GM12873 (cell line): Measurements from ENCODE around the gene TIMM21.

ENCODE experiments used
- TF ChIP-seq, protein P1 (sequence below): IDR thresholded peaks from 2 replicates; pipeline ENCODE4 v1.5.1; 2012; ENCODE audit warnings: low read depth, mild to moderate bottlenecking, moderate library complexity, low read length, control low read depth; ENCODE audit not compliant: insufficient read depth; ENCODE audit errors: missing control alignments

The TIMM21 gene

DNA sequence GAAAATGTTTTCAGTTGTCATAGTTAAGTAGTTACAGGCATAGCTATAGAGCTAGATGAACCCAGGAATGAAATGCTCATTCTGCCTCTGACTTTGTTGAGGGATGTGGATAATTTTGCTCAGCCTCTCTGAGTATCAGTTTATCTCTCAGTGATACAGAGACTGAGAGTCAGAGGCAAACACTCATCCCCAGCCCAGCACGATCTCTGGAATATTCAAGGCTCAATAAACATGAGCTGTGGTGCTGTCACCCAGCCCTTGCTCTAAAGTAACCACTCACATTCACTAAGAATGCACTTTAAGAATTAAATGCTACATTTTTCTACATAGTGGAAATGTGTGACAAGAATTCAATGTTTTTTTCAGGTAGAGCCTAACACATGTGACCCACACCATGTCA is 30.6 kb downstream of the TIMM21 start:
- TF ChIP-seq, protein P1, sequence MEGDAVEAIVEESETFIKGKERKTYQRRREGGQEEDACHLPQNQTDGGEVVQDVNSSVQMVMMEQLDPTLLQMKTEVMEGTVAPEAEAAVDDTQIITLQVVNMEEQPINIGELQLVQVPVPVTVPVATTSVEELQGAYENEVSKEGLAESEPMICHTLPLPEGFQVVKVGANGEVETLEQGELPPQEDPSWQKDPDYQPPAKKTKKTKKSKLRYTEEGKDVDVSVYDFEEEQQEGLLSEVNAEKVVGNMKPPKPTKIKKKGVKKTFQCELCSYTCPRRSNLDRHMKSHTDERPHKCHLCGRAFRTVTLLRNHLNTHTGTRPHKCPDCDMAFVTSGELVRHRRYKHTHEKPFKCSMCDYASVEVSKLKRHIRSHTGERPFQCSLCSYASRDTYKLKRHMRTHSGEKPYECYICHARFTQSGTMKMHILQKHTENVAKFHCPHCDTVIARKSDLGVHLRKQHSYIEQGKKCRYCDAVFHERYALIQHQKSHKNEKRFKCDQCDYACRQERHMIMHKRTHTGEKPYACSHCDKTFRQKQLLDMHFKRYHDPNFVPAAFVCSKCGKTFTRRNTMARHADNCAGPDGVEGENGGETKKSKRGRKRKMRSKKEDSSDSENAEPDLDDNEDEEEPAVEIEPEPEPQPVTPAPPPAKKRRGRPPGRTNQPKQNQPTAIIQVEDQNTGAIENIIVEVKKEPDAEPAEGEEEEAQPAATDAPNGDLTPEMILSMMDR = no peak

DNA sequence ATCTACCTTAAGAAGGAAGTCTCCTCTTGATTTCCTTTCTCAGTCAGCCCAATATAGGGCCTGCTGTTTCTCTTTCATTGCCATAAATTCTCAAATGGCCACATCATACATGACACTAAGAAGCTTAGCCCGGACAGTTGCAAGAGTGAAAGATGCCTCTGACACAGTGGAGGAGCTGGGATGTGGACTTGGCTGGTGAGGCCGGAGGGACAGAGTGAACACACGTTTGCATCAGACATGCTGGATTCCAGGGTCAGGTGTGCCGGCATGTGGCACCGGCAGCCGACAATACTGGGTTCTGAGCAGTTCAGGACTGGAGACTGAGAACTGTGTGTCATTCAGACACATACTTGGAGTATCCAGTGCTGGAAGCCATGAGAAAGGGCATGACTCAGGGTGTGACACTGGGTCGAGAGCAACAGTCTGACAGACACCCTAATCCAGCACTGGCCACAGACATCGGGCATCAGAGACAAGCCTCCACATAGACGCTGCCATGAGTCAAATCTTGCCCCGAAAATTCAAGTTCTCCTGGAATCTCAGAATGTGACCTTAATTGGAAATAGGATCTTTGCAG is 31.4 kb downstream of the TIMM21 start:
- TF ChIP-seq, protein P1 = no peak

DNA sequence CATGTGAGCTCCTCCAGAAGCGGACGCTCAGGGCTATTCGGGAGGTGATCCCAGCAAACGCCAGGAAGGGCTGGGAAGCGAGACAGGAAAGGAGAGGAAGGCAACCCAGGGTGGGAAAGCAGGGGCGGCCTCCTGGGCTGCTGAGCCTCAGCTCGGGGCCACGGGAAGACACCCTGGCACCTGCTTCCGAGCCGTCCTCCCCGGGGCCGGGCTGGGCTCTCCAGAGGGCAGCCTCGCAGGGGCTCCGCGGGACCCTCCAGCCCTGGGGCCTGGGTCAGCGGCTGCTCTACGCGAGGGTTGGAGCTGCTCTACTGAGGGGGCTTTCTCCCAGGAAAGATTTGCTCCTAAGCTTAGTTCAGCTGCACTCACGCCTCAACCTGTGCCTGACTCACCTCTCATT is 34.0 kb downstream of the TIMM21 start:
- TF ChIP-seq, protein P1 = no peak

DNA sequence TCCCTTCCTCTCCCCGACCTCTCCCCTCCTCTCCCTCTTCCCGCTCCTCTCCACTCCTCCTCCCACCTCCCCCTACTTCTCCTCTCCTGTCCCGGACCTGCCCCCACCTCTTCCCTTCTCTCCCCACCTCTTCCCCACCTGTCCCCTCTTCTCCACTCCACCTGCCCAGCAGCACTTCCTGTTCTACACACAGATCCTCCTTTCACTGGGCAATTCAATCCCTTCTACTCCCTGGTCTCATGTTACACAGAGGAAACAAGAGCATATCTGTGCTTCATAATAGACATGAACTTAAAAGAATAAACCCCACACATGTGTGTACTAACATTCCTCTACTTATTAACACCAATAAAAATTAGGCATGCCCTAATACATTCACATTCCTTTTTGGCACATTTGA is 34.8 kb downstream of the TIMM21 start:
- TF ChIP-seq, protein P1 = no peak

DNA sequence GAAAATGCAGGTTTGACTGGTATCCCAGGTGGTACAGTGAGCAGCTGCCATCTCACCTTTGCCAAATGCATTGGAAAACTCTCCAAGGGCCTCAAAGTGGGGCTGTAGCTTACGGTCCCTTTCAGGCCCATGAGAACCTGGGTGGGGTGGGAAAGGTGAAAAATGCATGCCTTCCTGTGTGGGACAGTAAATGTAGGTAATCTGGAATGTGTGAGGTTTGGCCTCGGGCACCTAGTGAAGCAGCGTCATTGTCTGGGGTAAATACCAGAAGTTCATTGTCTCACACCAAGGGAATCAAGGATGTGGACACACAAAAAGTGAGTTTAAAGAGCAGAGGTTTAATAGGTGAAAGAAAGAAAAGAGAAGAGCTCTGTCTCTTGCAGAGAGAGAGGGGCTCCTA is 36.6 kb downstream of the TIMM21 start:
- TF ChIP-seq, protein P1 = no peak

DNA sequence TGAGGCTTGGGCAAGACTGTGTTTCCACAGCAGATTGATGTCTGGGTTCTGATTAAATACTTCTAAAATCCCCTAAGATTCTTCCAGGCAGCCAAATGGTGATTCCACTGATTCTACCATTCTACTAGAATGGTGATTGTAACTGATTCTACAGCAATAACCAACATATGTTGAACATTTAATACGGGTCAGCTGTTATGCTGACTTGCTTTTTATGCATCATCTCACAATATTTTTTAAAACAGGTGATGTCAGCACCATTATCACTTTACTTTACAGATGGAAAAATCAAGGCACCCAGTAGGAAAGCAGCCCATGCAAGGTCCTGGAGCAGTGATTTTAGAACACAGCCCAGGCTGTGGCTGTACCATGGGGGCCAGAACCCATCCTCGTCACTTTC is 37.5 kb downstream of the TIMM21 start:
- TF ChIP-seq, protein P1 = no peak

DNA sequence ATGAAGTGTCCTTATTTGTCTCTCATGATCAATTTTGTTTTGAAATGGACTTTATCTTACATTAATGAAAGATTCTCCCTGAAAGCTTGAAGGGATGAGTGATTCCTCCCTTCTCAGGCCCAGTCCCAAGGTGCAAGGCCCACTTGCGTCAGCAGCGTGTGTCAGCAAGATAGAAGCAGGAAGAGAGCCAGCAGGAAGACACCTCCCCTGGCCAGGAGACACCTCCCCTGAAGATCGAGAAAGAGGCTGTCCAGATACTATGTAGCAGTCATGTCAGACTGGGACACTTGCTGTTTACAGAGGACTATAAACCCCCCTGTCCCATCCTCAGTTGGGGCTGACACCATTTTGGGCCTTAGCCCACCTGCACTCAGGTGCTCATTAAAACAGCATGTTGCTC is 38.3 kb downstream of the TIMM21 start:
- TF ChIP-seq, protein P1 = no peak
